Tibial artery (tissue), 4 donors: Measurements from ENCODE around the gene RAD1.

Experiments
- DNase-seq, 2 donors: peaks; one replicate each; pipeline ENCODE4 v3.0.0-alpha.2; 2019
- H3K27ac ChIP-seq, 2 donors: fragments of 200-600 bp; sonication (generic) in 1 of 2; 1 replicate in 1 of 2; 2 replicates in 1 of 2; pipeline ENCODE4 v1.5.1; 2018 to 2019; ENCODE audit warnings: mild to moderate bottlenecking in 1 of 2
- H3K27me3 ChIP-seq, 2 donors: fragments of 200-600 bp; sonication (generic) in 1 of 2; one replicate each; pipeline versions ENCODE4 v1.5.1 to v1.6.0; 2016 to 2019
- H3K36me3 ChIP-seq, 3 donors: fragments of 200-600 bp; sonication (generic) in 2 of 3; one replicate each; pipeline ENCODE4 v1.5.1; 2016 to 2019; ENCODE audit warnings: mild to moderate bottlenecking in 2 of 3
- H3K4me1 ChIP-seq, 4 donors: fragments of 200-600 bp; sonication (generic) in 2 of 4; 1 replicate in 3 of 4; 2 replicates in 1 of 4; pipeline ENCODE4 v1.5.1; 2016 to 2019
- H3K4me3 ChIP-seq, 2 donors: fragments of 200-600 bp; sonication (generic) in 1 of 2; 1 replicate in 1 of 2; 2 replicates in 1 of 2; pipeline ENCODE4 v1.5.1; 2018 to 2019; ENCODE audit warnings: mild to moderate bottlenecking in 2 of 2
- H3K9me3 ChIP-seq, 3 donors: fragments of 200-600 bp; sonication (generic) in 1 of 3; one replicate each; pipeline ENCODE4 v1.5.1; 2016 to 2019
- intact Hi-C: fragments of 100-400 bp; cut with DNase I; formaldehyde crosslinking; loops from one replicate; pipeline ENCODE4 v1.15.0; 2023; ENCODE audit warnings: low total_unique reads
- TF ChIP-seq, protein P1 (sequence below), 2 experiments: fragments of 200-600 bp in 1 of 2; fragments of 450-650 bp in 1 of 2; IDR thresholded peaks; one replicate each; pipeline ENCODE4 v1.5.1; 2017 to 2019; ENCODE audit warnings: antibody characterized with exemption in 2 of 2, mild to moderate bottlenecking in 1 of 2, moderate library complexity in 1 of 2

Gene RAD1

DNA sequence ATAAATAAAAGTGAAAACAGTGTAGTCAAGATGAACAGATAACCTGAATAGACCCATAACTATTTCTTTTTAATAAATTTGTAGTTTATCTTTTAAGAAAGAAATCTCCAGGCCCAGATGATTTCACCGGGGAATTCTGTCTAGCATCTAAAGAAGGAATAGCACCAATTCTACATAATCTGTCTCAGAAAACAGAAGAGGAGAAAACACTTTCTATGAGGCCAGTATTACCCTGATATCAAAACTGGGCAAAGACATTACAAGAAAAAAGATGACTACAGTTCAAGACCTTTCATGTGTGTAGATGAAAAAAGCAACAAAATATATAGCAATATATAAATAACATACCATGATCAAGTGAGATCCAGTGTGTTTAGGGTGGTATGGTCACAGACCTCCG is 44.9 kb downstream of the RAD1 start:
- Histone ChIP-seq H3K36me3 (no peaks in the 10 kb centered on the region), H3K27ac (no peak overlapping the region), H3K9me3 (no peaks in the 10 kb centered on the region), H3K4me1 (peaks cover 0 to 11% (median 7%) of the 10 kb centered on the region in 4 donors), H3K4me3 (no peak overlapping the region), H3K27me3 (no peaks in the 10 kb centered on the region)
- intact Hi-C loops, result no loop called here
- no peak for DNase-seq
- TF ChIP-seq, protein P1, sequence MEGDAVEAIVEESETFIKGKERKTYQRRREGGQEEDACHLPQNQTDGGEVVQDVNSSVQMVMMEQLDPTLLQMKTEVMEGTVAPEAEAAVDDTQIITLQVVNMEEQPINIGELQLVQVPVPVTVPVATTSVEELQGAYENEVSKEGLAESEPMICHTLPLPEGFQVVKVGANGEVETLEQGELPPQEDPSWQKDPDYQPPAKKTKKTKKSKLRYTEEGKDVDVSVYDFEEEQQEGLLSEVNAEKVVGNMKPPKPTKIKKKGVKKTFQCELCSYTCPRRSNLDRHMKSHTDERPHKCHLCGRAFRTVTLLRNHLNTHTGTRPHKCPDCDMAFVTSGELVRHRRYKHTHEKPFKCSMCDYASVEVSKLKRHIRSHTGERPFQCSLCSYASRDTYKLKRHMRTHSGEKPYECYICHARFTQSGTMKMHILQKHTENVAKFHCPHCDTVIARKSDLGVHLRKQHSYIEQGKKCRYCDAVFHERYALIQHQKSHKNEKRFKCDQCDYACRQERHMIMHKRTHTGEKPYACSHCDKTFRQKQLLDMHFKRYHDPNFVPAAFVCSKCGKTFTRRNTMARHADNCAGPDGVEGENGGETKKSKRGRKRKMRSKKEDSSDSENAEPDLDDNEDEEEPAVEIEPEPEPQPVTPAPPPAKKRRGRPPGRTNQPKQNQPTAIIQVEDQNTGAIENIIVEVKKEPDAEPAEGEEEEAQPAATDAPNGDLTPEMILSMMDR (IDR thresholded peaks at IDR 0.05), result no peak

DNA sequence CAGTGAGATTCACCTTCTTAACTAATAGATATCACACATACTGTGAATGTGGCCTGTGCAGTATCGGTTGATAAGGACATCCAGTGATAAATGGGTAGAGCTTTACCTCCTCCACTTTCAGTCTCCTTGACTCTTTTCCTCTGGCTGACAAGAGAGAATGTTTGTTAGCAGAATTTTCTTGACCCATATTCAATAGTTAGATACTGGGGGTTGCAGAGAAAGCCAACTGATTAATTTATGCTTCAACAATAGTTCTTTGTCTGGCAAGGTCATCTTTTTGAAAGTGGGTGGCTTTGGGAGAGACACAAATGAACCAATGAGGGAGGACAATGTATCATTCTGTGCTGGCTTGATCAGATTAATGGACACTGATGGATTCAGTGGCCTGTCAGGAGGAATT is 46.0 kb downstream of the RAD1 start:
- DNase-seq, result no peak
- Histone ChIP-seq H3K36me3 (no peaks in the 10 kb centered on the region), H3K4me1 (peaks cover 0 to 11% (median 7%) of the 10 kb centered on the region in 4 donors), H3K4me3 (no peak overlapping the region), H3K9me3 (no peaks in the 10 kb centered on the region), H3K27me3 (no peaks in the 10 kb centered on the region), H3K27ac (no peak overlapping the region)
- intact Hi-C loops, result no loop called here
- TF ChIP-seq, protein P1 (IDR thresholded peaks at IDR 0.05), result no peak

DNA sequence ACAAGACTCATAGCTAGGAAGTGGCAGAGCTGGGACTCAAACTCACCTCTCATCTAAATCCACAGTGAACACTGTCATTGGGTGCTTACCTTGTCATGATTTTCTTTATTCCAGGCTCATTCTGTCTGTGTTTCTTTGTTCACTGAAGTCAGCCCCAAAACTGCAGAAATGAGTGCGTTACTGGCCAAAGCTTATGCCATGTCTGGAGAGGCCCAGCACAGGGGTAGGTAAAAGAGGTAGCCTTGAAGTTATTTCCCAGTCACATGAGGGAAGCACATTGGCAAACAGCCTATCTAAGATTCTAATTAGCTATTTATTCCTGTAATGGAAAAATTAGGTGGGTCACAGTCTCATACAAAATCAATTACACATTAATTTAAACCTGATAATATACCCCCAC is 46.5 kb downstream of the RAD1 start:
- Histone ChIP-seq H3K27me3 (no peaks in the 10 kb centered on the region), H3K27ac (no peak overlapping the region), H3K4me1 (peaks cover 0 to 14% (median 7%) of the 10 kb centered on the region in 4 donors), H3K4me3 (no peak overlapping the region), H3K9me3 (no peaks in the 10 kb centered on the region), H3K36me3 (no peaks in the 10 kb centered on the region)
- intact Hi-C loops, result no loop called here
- TF ChIP-seq, protein P1 (IDR thresholded peaks at IDR 0.05), result no peak
- no peak for DNase-seq

DNA sequence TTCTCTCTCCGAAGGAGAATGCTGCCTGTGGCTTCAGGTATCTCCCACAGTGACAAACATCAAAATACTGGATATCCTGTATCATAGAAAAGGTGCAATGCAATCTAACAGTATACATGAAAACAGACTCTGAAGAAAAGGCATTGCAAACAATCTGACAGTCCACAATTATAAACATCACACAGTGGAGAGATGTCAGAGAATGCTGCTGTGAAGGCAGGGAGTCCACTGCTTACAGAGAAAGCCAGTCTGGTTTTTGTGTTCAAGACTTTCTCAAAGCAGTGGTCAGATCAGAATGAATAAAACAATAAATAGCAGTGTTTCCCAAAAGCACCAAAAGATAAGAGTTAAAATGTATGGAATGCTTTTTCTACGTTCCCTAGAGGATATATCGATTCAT is 47.6 kb downstream of the RAD1 start:
- H3K4me1 ChIP-seq, result peaks cover 0 to 26% (median 16%) of the 10 kb centered on the region in 4 donors
- TF ChIP-seq, protein P1 (IDR thresholded peaks at IDR 0.05), result no peak
- no peaks in the 10 kb centered on the region for H3K36me3 ChIP-seq
- DNase-seq, result no peak
- H3K4me3 ChIP-seq, result no peak overlapping the region
- no peaks in the 10 kb centered on the region for H3K27me3 ChIP-seq
- intact Hi-C loops, result no loop called here
- H3K9me3 ChIP-seq, result no peaks in the 10 kb centered on the region
- H3K27ac ChIP-seq, result no peak overlapping the region

DNA sequence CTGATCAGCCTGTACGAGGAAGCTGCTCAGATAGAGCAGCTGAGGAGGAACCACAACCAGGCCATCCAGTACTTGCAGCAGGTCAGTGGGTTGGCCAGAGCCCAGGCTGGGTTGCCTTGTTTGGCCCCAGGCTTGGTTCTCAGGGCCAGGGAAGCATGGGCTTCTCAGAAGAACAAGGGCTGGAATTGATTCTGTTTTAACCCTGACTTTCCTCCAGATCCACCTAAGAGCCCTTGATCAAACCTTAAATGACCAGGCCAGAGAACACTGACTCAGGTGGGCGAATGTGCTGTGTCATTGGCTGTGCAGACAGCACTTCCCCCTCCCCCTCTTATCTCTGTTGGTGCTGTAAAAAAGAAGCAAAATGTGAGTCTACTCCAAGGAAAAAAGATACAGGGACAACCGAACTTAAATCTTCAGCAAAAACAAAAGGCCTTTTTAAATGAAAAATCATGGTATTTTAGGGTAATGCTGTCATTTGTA is 48.3 kb downstream of the RAD1 start:
- no peak overlapping the region for H3K4me3 ChIP-seq
- DNase-seq, result no peak
- intact Hi-C loops, result no loop called here

More for the DNA sequence above, 48.3 kb downstream of the RAD1 start:
- Histone ChIP-seq H3K9me3 (no peaks in the 10 kb centered on the region), H3K36me3 (no peaks in the 10 kb centered on the region), H3K27ac (no peak overlapping the region), H3K27me3 (no peaks in the 10 kb centered on the region), H3K4me1 (peaks cover 0 to 26% (median 17%) of the 10 kb centered on the region in 4 donors)
- TF ChIP-seq, protein P1 (IDR thresholded peaks at IDR 0.05), result no peak
